Cerebellar cortex (tissue), 1 donor: Measurements from ENCODE around the gene ANKH.
"Not testable (repeated sequence)": the region's sequence is repeated elsewhere in the genome, so short reads cannot be mapped to it uniquely, and the experiment has no call there.

Experiments
- DNase-seq: peaks from one replicate; pipeline ENCODE4 v3.0.0-alpha.2; 2015; ENCODE audit warnings: low spot score

Gene ANKH

DNA sequence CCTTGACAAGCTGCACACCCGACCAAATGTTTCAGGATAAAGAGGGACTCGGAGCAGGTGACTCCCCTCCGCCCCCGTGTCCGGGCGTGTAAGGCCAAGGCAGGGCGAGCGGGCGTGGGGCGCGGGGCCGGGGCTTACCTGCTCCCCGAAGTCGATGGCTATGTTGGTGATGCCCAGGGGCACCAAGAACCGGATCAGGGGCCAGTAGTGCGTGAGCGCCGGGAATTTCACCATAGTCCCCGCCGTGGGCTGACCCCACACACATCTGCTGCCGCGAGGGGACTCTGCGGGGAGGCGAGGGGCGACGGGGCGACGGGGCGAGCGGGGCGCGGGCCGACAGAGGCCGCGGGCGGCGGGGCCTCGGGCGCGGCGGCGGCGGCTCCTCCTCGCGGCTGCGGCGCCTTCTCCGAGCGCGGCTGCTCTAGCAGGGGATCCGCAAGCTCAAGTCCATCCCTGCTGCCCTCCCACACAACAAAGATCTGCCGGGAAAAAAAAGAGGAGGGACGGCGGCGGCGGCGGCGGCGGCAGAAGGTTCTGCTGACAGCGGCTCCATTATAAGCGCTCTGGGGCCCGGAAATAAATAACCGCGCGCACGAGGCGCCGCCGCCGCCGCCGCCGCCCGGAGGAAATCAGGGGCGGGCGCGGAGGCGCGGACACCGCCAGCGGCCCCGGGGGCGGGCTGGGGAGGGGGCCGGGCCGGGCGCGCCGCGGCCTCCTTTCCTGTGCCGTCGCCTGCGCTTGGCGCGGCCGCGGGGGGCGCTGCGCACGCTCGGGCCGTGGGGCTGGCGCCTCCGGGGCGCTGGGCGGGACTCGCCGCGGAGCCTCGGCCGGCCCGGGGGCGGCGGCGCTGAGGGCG lies at the start of gene ANKH:
Gene ANKH, minus strand, starts transcription at position 565 of the 856 bp plus-strand sequence. Its CDS starts 331 bp downstream, at position 234.
- DNase-seq, result peak; percentile 47

DNA sequence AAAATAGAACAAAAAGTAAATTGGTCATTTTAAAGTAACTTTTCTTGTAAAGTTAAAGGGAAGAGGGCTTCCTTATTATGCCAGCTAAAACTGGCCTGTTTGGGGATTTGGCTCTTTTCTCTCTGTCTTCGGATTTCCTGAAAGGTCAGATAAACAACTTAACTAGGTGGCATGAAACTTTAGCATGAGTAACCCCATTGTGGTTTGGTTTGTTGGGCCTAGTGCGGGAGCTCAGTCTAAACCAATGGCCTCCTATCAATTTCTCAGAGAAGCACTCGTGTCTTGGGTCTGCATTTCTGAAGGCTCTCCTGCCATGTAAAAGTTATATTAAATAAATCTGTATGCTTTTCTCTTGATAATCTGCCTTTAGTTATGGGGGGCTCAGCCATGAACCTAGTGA lies 48.5 kb upstream of the ANKH start:
- no peak for DNase-seq

DNA sequence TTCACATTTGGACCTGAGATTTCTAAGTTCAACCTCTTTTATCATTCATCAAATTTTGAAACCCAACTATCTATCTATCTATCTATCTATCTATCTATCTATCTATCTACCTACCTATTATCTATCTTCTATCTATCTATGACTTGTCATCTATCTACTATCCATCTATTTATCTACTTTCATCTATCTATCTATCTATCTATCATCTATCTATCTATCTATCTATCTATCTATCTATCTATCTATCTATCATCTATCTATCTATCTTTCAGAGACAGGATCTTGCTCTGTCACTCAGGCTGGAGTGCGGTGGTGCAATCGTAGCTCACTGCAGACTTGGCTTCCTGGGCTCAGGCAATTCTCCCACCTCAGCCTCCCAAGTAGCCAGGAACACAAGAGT lies 47.5 kb upstream of the ANKH start:
- DNase-seq, result not testable (repeated sequence)

DNA sequence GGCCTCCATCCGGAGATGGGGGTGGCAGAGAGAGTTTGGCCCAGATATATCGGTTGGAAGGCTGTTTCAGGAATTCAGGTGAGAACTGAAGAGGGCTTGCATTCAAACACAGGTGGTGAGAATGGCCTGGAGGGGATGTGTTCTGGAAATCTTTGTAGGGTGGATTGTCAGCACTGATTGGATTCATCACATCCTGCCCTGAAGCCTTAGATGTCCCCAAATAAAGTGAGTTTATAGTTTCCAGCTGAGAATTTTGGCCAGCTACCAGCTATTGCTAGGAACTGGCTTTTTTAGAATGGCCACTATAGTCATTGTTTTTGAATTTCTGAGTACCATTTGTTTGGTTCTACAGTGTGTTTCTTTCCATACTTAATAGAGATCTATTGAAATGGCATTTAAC lies 46.1 kb upstream of the ANKH start:
- peak; percentile 9 for DNase-seq

DNA sequence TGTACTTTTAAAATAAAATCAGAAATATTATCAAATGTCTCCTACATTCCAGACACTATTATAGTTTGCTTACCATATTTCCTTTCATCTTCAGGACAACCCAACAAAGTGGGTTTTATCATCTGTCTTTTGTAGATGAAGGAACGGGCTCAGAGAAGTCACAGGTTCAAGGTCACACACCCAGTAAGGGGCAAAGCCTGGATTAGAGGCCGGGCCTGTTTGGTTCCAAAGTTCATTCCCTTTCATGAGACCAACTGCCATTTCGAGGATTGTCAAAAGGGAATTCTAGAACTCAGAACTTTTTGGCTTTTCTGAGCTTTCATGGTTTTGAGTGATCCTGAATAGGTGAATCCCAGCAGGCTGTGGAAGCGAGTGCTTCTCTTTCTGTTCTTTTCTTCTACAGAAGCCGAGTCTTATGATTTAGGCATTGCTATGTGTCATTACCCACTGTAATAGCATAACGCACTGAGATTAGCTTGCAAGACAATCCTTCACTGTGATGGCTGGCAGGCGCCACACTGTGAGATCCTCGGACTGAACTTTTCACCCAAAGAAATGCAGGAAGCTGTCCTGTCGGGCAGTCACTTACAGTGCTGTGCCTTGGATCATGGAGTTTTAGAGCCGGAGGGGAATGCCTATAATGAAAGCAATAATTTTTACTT lies 43.8 kb upstream of the ANKH start:
- no peak for DNase-seq

DNA sequence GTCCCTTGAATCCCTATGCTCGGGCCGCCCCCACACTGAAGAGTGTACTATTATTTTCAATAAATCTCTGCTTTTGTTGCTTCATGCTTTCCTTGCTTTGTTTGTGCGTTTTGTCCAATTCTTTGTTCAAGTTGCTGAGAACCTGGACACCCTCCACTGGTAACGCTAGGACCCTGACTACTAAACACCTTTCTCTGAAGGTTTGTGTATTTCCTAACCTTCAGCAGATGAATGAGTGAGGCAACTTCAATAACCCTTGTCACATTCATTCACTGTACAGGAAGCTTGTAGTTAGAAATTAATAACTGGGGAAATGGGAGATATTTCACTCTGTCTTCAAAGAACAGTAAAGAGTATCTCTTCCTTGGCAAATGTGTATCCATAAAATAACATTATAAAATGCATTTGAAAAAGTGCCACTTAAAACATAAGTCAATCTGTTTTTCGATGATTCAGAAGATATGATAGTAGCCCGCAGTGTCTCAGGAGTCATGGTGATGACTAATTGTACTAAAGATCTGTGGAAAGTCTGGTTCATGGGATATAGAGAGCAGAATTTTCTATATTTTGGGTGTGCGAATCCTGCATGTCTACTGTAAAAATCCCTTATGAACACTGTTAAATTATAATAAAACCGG lies 43.2 kb upstream of the ANKH start:
- DNase-seq, result no peak

DNA sequence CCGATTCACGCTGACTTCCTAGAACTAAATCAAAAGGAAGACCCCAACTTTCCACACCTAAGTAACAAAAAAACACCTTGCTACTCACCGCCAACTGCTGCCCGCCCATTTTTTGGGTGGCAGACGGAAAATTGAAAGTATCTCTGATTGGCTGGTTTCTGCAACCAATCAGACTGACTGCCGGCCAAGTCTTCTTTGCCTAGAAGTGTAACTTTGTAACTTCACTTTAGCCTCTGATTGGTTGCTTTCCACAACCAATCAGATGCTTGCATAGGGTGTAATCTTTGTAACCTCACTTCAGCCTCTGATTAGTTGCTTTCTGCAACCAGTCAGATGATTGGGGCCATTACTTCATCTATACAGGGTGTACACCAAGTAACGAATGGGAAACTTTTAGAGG lies 42.6 kb upstream of the ANKH start:
- DNase-seq, result no peak

DNA sequence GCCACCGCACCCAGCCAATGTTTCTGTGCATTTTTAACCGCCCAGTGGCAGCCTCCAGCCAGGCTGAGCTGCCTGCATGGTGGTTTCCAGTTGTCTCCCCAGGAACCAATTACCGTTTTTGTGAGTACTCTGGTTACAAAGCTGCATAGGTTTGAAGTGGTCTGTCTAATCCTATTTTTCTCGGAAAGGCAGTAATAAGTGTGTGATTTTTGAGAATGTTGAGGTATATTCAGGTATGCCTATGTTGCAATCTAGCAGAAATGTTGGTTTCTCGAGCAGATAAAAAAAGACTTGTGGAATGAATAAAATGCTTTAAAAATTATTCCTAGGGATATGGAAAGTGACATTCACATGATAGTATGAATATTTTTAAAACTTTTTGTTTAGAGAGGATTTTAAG lies 41.5 kb upstream of the ANKH start:
- no peak for DNase-seq

DNA sequence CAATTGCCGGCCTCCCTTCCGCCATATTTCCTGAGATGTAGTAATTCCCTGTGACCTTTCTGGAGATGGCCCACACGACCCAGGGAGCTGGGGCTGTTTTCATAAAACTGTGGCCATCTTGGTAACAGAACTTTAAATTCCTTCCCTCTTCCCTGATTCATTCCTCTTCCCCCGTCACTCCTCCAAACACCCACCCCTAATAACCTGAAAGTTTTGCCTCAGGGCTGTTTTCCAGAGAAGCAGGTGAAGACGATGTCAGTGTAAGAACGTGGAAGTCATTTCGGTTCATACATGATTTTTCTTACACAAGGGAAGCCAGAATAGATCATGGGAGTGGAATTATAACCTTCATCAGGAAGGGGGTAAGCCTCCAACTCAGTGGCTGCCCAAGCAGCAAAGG lies 40.6 kb upstream of the ANKH start:
- no peak for DNase-seq

DNA sequence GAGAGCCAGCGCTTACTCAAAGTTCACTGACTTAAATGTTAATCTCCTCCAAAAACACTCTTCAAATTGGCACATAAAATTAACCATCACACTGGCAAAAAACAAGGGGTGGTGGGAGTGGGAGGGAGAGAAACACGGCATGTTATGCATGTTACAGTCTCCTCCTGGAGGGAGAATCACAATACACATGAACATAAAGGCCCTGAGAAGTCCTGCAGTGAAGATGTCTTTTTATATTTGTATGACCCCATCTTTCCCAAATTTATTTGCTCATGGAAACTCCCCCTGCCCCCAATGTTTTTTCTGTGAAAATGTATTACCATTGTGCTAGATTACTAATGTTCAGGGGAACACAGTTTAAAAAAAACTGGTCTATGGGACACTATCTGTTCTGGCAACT lies 37.8 kb upstream of the ANKH start:
- DNase-seq, result no peak

DNA sequence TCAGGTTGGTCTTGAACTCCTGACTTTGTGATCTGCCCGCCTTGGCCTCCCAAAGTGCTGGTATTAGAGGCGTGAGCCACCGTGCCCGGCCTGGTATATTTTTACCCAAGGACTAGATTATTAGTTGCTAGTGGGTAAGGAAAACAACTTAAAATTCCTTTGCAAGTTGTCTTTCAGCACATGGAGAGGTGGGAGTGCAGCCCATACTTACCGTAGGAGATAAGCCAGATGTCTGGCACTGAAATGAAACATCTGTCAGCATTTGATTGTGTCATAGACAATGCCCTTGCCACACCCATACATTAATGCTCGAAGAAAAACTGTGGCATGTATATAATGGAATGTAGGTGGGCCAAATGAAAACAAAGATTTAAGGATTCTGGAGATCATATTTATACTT lies 36.6 kb upstream of the ANKH start:
- DNase-seq, result no peak

DNA sequence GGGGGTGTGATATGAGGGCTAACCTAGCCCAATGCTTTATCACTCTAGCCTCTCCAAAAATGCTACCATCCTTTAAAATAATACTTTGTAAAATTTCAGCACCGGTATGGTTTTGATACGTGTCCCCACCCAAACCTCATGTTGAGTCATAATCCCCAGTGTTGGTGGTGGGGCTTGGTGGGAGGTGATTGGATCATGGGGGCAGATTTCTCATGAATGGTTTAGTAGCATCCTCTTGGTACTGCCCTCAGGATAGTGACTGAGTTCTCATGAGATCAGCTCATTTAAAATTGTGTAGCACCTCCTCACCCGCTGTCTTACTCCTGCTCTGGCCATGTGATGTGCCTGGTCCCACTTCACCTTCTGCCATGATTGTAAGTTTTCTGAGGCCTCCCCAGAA lies 35.0 kb upstream of the ANKH start:
- DNase-seq, result no peak

DNA sequence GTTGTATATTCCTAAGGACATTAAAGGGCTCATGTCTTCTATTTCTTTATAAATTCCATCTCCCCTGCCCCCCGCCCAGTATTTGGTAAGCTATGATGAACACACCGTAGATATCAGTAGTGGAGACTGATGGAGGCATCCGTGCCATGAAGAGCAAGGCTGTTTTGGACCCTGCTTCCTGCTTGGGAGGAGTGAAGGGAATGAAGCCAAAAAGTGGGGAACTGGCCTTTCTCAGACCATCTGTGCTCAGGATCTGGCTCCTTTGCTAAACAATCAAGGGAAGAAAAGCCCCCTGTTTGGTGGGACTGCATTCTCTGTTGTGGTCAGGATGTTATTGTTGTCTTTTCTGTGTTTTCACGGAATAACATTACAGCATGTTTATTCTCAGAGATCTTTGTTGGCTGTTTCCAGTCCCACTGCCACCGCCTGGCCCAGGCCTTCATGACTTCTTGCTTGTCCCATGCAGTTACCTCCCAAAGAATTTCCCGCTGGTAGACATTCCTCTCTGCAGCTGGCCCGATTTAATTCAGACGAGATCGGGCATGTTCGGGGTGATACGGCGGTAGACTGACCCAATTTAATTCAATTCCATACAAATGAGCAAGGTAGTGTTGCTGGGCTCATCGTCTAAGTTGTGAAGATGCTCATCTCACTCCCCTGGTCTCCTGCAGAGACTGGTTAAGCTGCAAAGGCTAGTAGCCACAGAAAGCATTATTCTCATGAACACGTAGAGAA lies 31.4 kb upstream of the ANKH start:
- DNase-seq, result peak; percentile 81

DNA sequence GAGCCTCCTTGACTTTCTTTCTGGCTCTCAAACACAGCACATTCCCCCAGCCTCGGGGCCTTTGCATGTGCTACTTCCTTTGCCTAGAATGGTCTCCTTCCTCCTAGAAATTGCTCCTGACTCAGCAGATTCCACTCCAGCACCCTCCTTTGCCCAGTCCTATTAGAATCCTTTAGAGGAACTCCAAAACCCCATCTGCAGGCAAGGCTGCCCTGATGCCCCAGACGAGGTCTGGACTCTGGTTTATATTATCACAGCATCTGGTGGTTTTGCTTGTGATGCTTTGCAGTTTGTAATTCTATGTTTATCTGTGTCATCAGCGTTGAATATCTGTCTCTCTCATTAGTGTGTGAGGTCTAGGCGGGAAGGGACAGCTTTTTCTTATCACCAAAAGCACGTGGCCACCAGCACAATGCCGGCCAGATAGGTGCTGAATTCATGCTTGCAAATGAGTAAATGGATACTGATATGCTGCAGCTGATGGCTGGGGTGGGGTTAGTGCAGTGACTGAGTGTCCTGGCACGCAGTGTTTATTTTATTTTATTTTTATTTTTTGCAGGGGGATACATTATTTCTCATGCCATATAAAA lies 30.0 kb upstream of the ANKH start:
- DNase-seq, result no peak

DNA sequence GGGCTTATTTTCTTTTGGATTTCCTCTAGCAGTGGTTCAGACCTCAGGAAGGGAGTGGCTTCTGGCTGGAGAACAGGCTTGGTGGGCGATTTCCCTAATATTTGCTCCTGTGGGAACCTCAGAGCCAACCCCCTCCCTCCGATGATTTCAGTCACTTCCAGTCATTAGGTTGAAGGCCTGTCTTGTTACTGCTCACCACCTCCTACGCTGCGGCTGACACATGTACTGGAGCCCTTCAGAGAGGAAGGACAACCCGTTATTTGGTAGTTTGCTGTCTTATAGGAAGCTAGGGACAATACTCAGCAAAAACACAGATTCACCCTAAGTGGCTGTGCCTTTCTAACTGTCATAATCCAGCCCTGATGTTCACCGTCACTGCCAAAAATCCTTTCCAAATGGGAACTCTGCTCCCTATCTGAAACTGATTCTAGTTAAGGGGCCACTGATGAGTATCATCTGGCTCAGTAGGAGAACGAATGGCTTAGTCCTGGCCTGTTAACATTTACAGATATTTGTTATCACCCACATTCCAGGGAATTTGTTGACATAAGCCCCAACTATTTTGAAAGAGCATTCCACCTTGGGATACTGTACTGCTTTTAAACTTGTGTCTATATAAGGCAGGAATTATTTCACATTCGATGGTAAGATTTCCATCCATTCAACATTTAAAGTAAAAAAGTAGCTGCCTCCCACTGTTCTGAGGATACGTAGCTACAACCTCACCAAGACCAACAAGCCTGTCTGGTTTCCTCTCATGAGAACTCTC lies 29.3 kb upstream of the ANKH start:
- DNase-seq, result no peak

DNA sequence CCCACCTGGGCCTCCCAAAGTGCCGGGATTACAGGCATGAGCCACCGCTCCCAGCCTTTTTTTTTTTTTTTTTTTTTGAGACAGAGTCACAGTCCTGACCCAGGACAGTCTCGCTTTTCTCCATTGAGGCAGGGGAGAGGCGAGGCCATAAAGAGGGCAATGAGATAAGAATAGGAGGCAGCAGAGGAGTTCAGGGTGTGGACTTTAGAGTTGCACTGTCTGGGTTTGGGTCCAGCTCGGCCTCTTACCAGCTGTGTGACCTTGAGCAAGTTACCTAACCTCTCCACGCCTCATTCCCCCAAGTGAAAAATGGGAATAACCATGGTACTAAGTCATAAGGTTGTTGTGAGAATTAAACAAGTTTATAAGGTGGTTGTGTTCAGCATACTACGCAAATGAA lies 24.6 kb upstream of the ANKH start:
- no peak for DNase-seq

DNA sequence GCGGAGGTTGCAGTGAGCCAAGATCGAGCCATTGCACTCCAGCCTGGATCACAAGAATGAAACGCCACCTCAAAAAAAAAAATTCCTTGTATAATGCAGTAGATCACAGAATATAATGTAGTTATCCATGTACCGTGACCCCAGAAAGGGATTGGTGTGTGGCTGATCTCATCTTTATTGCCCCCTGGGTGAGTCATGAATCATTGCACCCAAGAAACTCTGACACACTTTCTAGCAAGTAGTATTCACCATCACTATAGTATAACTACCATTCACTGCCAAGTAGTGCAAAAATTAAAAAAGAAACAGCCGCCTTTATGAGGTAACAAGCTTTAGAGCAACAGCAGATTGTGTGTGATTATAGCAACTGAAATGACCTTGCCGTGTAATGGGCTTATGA lies 23.7 kb upstream of the ANKH start:
- DNase-seq, result no peak

DNA sequence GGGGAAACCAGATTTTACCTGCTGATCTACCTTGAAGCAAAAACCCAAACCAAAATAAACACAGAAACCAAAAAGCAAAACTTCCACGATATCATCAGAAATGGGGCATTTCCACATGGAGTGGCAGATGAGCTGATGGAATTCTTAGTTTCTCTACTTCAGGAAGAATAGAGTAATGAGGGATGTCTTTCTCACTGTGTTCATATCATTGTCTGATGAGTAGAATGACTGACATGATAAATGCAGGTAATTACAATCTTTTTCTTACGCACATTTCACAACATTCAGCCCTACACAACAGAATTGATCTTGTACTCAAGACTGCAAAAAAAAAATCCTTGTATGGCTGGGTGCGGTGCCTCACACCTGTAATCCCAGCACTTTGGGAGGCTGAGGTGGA lies 23.2 kb upstream of the ANKH start:
- no peak for DNase-seq

DNA sequence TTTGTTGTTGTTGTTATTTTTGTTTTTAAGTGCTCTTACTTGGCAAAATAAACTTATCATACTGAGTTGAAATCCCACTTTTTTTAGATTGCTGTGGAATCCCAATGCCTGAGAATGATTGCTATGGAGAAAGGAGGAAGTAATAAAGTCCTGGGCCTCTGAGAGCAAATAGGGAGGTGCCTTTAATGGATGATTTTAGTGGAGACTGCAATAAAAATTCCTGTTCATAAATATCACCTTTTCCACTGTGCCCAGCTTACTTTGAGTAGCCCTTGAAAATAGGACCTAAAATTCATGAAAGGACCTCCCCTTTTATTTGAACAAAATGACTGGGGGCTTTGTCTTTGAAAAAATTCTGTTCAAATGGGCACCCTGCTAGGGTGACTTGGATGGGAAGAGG lies 21.8 kb upstream of the ANKH start:
- no peak for DNase-seq

DNA sequence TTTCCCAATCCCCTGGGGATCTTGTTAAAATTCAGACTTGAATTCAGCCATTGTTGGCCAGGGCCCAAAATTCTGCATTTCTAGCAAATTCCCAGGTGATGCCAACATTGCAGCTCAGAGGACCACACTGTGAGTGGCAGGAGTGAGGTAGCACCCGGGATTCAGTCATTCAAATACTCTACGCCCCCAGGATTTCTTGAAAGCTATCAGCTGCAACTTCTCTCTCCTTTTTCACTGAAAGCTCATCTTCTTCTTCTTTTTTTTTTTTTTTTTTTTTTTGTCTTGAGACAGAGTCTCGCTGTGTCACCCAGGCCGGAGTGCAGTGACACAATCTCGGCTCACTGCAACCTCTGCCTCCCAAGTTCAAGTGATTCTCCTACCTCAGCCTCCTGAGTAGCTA lies 19.3 kb upstream of the ANKH start:
- no peak for DNase-seq

DNA sequence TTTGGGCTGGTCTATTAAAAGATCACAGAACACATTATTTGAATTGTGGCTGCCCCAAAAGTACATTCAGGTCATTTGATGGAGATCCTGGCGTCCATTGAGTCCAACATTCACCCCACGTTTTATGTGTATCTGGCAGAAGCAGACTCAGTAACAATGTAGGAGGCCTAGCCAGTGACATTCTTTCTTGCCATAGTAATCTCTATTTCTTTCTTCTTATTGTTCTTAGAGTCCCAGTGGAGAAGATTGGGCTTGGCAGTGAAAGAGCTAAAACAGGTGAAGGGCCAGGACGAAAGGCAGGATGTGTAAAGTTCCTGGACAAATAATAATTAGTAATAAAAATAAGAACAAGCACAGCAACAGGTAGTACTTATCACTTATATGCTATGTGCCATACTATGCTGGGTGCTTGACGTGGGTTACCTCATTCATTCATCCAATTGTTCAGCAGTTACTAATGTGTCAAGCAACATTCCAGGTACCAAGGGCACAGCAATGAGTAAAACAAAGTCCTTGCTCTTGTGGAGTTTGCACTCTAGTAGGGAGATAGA lies 12.6 kb upstream of the ANKH start:
- DNase-seq, result no peak
